Ramos (cell line): Measurements from ENCODE around the gene ALAD.
"Not testable (repeated sequence)": the region's sequence is repeated elsewhere in the genome, so short reads cannot be mapped to it uniquely, and the experiment has no call there.

Experiments
- in situ Hi-C: fragments of 300-500 bp; cut with MboI; formaldehyde crosslinking; loops from one replicate; pipeline ENCODE4 v1.14.3; 2022; ENCODE audit warnings: low sequenced_read_pairs; ENCODE audit not compliant: unreplicated experiment

ALAD gene

DNA sequence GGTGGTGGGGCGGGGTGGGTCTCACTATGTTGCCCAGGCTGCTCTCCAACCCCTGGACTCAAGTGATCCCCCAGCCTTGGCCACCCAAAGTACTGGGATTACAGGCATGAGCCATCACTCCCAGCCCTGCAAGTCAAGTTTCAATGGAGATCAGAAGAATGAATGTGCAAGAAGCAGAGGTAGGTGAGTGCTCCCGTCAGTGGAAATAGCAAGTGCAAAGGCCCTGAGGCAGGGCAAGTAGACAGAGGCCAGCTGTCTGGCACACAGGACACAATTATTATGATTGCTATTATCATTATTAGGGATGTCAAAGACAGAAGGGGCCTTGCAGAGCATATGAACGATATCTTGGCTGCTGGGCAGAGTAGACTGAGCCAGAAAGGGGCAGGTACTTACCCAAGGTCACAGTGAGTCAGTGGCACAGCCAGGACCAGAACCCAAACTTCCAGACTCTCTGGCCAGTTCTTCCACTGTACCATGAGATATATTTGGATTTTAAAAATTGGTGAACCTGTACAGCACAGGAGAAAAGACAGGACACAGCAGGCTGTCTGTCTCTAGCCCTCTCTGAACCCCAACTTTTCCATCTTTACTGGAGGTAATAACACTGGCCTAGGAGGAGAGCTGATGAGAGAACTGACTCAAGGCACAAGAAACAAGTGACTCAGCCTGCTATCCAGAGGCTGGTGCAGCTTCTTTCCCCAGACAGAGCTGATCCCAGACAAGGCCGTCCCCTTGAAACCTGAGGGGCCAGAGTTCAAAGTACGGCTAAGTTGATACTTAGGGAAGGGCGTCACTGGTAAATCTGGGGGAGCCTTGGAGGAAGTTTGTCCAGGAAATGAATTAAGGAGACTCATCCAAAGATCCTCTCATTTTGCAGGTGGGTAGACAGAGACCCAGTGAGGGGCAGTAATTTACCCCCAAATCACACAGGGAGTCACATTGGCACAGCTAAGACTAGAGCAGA is 25.7 kb downstream of the ALAD start:
- in situ Hi-C loops: no loop called here

DNA sequence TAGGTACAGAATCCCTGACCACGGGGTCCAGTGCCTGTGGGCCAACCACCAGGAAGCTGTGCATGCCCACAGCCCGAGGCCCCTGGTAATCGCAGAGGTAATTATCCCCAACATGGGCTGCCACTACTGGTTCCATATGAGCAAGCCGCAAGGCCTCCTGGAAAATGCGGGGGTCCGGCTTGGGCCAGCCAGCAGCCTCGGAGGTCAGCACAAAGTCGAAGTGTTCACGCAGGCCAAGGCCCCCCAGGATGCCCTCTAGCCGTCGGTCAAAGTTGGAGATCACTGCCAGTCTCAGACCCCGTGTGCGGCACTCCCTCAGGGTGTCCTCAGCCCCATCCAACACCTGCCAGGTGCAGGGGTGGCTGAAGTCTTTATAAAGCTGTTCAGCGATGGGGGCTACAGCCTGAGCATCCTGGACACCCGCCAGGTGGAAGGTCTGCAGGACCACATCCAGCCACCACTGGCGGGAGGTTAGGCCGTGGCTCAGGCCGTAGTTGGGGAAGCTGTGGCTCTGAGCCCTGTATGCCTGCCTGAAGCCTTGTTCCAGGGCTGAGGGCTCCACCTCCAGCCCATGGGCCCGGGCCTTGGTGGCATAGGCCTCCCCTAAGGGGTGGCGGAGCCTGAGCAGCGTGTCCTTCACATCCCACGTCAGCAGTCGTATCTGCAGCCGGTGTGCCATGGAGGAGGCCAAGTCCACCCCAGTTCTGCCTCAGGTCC is 27.2 kb downstream of the ALAD start:
- in situ Hi-C loops: no loop called here

DNA sequence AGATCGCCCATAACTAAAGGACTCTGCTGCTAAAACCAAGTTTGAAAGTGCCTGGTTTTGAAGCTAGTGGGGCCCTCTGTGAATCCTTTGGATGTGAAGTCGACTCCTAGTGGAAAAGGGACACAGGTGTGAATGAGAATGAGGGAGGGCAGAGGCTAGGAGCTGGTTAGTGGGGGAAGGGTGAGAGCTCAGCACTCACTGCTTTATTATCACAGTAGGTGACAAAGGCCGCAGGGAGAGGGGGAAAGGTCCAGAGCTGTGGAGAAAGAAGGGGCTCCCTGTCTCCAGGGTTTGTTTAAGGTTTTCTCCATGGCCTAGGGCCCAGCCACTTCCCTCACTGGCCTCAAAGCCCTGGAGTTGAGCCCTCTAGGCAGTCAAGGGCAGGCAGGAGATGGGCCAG is 27.8 kb downstream of the ALAD start:
- in situ Hi-C loops: no loop called here

DNA sequence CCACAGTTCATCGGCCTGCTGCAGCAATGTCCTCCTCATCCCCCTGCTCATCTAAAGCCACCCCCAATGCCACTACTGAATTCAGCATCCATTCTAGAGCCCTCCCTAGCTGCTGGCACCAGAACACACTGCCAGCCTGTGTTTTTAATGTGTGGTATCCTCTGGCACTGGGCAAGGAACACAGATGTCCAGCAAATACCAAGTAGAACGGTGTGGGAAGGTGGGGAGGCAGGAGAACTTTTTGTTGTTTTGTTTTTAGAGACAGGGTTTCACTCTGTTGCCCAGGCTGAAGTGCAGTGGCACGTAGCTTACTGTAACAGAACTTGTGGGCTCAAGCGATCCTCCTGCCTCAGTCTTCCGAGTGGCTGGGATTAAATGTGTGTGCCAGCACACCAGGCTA is 29.0 kb downstream of the ALAD start:
- in situ Hi-C loops: no loop called here

DNA sequence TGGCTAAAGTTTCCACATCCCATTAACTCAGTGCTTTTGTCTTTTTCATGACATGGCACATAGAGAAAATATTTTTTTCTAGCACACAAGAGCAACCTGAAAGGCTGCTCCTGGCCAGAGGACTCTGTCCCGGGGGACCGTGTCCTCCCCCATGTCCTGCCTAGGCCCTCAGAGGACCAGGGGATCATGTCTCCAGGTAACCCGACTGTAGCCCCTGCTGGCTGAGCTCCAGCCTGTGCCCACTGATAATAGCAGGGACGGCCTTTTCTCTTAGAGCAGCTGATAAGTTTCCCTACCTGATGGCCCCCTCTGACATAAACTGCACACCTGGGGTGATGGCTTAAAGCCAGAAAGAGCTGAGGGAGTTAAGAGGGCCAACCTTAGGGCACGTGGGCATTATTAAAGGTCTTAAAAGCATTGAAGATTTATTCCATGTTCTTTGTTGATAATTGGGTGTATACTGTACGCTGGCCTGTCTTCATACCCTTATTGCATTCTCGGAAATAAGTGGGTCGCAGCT is 30.2 kb downstream of the ALAD start:
- in situ Hi-C loops: no loop called here

DNA sequence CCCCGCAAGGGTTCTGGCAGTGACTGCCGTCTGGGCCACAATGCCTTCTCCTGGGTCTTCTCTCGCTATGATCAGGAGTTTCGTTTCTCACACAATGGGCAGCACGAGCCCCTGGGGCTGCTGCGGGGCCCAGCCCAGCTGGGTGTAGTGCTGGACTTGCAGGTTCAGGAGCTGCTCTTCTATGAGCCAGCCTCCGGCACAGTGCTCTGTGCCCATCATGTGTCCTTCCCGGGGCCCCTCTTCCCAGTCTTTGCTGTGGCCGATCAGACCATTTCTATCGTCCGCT is 31.3 kb downstream of the ALAD start:
- in situ Hi-C loops: no loop called here

DNA sequence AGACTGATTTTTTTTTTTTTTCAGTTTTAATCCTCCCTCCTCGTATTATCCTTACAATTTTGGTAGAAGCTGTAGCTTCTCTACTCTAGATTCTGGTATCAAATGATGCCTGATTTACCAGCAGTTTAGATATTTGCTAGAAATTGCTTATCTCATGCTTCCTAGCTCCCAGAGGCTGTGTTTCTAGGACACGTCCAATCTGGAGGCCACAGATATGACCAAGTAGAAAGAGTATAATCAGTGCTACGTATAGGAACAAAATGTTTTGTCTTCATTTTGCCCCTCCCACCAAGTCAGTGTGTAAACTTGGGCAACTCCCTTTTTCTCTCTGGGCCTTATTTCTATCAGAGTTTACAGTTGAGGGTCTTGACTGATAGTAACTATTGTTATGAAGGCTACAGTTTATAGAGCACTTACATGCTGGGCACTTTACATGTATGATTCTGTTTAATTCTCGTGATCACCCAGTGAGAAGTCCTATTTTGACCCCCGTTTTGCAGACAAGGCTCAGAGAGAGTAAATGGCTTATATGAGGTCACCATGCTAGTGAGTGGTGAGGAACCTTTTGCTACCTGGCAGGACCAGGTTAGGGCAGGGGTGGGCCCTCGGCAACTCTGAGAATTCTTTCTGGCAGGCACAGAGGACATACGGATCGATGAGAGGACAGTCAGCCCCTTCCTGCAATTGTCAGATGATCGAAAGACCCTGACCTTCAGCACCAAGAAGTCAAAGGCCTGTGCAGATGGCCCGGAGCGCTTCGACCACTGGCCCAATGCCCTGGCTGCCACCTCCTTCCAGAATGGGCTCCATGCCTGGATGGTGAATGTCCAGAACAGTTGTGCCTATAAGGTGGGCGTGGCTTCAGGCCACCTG is 31.9 kb downstream of the ALAD start:
- in situ Hi-C loops: no loop called here

DNA sequence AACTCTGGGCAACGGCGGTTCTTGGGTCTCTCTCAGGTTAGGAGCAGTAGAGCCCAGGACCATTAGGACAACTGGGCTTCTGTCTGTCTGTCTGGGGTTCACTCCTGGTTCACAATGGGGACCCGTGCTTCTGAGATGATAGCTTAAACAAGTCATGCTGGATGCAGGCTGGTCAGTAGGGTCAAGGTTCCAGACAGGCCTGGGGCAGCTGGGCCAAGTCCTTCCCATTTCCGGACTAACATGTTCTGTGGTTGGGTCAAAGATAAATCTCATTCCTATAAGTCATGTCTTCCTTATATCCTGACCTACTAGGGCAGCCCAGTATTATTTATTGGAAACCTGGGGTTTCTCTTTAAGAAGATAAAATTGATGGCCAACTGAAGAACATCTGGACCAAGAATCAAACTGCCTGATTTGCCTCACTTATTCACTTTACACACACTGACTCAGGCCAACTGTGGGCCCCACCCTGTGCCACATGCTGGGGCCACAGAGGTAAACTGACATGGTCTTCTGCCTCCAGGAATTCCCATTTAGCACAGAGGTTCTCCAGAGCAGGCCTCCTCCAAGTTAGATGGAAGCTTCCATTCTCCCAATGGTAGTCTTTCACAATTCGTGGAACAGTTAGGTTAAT is 32.6 kb downstream of the ALAD start:
- in situ Hi-C loops: no loop called here

DNA sequence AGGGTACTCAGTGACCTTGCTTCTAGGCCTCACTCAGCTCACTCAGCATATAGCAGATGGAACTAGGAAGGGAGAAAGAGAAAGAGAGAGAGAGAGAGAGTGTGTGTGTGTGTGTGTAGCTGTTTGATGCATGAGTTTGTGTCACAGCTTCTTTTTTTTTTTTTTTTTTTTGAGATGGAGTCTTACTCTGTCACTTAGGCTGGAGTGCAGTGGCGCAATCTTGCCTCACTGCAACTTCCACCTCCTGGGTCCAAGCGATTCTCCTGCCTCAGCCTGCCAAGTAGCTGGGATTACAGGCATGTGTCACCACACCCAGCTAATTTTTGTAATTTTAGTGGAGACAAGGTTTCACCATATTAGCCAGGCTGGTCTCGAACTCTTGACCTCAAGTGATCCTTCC is 35.4 kb downstream of the ALAD start:
- in situ Hi-C loops: not testable (repeated sequence)

DNA sequence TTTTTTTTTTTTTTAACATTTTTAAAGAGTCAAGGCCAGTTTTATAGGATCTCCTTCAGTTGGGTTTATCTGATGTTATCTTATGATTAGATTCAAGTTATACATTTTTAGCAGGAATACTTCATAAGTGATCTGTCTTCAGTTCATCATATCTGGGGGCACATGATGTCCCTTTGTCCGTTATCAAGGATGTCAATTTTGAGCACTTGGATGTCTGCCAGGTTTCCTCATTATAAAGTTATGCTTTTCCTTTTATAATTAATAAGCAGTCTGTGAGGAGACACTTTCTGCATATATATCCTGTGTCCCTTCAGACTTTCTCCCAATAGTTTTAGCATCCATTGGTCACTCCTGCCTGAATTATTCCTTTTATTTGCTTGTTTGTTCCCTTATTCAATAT is 36.1 kb downstream of the ALAD start:
- in situ Hi-C loops: no loop called here

DNA sequence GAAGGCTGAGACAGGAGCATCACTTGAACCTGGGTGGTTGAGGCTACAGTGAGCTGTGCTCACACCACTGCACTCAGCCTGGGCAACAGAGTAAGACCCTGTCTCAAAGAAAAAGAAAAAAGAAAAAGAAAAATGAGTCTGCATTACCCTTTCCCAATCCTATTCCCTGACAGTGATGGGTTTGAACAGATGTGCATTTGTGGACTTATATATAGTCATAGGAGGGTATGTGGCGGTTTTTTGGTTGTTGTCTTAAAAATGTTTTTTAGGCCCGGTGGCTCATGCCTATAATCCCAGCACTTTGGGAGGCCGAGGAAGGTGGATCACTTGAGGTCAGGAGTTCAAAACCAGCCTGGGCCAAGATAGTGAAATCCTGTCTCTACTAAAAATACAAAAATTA is 37.7 kb downstream of the ALAD start:
- in situ Hi-C loops: no loop called here

DNA sequence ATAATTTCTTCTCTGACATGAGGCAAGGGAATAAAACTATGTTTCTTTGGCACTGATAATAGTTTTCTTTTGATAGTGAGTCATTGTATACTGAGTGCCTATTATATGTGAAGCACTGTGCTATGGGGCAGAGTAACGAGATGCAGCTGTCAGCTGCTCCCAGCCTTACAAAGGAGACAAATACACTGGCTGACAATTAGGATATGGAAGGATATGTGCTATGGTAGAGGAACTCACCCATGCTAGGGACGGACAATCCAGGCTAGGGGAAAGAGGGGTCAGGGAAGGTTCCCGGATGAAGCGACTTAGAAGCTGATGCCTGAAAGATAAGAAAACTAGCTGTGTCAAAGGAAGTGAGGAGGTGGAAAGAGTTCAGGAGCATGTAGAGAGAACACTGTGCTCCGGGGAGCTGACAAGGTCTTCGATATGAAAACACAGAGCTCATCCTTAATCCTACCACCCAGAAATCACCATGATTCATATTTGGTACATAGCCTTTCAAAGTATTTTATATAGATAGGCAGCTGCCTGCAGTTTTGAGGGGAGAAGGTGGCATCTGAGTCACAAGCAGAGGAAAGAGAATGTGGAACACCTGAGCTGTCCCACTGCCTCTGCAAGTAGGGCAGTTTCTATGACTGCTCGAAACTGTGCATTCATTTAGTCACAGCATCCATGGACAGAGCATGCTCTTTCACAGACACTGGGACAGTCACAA is 39.6 kb downstream of the ALAD start:
- in situ Hi-C loops: no loop called here

DNA sequence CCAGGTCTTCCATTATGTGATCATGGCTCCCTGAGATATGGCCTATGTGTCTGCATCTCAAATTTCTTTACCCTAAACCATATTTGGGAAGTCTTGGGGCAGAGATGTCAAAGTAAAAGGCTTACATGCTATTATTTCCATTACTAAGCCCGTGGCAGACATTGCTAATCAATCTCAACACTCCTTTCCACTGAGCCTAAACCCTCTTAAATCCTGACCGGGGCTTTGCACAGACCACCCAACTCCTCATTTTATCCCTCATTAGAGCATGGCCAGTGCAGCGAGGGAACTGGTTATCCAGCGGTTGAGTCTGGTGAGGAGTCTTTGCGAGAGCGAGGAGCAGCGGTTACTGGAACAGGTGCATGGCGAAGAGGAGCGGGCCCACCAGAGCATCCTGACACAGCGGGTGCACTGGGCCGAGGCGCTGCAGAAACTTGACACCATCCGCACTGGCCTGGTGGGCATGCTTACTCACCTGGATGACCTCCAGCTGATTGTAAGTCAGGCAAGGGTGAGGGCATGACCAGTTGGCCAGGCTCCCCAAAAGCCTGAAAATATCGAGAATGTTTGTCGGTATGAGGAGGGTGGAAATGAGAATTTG is 40.7 kb downstream of the ALAD start:
- in situ Hi-C loops: no loop called here

DNA sequence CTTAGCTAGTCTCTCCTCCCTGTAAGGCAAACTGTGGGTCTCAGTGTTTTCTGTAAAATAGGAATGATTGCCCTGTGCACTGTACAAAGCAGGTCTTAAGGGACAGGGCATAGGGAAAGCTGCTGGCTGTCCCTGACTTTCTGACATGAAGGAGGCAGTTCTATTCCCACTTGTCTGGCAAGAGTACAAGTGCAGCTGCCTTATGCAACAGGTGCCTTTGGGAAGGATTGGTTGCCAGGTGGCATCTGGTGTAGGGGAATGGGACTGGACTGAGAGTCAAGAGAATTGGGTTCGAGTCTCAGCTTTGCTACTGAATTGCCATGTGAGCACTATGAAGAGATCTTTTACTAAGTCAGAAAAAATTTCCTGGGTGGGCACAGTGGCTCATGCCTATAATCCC is 41.7 kb downstream of the ALAD start:
- in situ Hi-C loops: no loop called here

DNA sequence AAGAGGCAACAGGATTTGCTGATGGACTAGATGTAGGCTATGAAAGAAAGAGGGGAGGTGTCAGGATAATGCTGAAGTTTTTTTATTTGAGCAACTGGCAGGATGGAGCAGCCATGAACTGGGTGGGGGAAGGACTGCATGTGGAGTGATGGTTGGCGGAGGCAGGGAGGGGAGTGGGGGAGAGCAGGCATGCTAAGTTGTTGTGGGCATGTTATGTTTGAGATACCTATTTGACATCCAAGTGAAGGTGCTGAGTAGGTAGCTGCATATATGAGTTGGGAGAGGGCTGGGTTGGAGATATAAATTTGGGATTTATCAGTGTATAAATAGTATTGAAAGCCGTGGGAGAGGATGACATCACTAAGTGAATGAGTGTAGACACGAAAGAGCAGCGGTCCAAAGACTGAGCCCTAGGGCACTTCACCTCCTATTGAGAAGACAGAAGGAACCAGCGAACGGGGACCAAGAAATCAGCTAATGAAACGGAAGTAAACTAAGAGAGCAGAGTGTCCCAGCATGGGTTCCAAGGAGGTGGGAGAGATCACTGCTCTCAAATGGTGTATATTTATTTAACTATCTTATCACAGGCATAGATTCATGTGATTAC is 44.3 kb downstream of the ALAD start:
- in situ Hi-C loops: no loop called here

DNA sequence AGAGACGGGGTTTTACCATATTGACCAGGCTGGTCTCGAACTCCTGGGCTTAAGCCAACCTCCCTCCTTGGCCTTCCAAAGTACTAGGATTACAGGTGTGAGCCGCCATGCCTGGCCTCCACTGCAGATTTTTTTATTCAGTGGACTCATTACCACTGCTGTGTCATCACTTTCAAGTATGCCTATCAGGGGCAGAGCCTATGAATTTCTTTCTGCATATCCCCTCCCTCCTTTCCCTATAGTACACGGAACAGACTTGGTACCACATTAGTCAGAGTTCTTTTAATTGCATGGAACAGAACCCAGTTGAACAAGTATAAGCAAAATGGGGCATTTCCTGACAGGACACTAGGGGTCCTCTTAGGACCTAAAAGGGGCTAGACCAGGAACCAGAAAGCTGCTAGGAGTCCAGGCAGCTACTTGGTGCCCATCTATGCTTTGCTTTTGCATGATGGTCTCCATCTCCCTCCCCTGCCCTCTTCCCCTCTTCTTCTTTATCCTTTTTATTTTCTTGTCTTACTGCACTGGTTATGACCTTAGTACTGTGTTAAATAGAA is 46.0 kb downstream of the ALAD start:
- in situ Hi-C loops: no loop called here

DNA sequence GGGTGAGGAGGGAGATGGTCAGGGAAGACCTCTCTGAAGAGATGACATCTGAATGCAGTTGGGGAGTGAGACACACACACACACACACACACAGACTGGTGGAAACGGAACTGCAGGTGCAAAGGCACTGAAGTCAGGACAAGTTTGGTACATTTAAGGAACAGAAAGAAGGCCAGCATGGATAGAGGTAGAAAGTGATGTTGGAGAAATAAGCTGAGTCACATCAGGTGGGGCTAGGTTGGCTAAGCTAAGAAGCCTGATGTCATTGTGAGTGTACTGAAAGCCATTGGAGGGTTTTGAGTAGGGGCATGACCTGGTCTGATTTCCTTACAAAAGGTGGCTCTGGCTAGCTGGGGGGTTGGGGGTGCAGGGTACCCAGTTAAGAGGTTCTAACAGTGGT is 48.7 kb downstream of the ALAD start:
- in situ Hi-C loops: no loop called here

DNA sequence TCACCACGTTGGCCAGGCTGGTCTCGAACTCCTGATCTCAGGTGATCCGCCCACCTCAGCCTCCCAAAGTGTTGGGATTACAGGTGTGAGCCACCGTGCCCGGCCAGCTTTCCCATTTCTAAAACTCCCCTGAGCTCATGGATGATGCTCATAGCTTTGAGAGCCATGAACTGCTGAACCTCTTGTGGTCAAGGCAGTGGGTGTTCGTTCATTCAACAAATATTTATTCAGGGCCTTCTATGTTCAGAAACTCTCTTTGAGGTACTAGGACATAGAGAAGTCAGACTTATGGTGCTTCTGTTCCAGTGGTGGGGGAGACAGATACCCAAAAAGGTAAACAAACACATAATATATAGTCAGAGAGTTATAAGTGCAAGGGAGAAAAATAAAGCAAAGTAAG is 49.1 kb downstream of the ALAD start:
- in situ Hi-C loops: no loop called here
